ENCODE results near the gene CD8A. TPM values are rescaled to one million over a fixed set of nuclear protein-coding genes. Genes with fewer than 3 reads are reported as not detected.

Gene CD8A
- total and polyA plus RNA-seq, 10 of the 15 experiments (the other 5 are each of a cell fraction or from before 2014, with no cell fraction given) = 0.15 to 0.43 TPM; not detected in 8

DNA sequence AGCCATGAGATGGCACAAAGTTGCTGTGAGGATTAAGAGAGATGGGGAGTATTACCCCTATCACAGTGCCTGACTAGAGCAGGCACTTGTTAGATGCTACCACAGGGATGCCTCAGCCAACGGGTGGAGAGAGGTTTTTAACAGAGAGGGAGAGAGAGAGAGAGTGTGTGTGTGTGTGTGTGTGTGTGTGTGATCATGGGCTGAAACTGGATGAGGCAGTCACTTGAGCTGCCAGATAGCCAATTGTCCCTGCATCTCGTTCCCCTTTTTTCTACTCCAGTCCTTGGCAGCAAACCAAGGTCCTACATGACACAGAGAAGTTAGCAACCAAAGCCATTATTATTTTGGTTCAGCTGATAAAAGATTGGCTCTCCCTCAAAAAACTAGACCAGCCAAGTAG lies 3.0 kb downstream of the CD8A start:
- H4K20me1 ChIP-seq (ENCODE audit: control insufficient read depth, insufficient read depth) = no peaks in the 10 kb centered on the region
- H3K27ac ChIP-seq (ENCODE audit: control insufficient read depth, insufficient read depth) = no peak overlapping the region
- POLR2A ChIA-PET = interaction anchor here (0.7 kb wide), 1 partner anchor 1954 kb away, joined by 5 read pairs; no protein-coding TSS in a partner anchor
- H3K27me3 ChIP-seq (replicated peaks in 1 of 2; ENCODE audit: control insufficient read depth in 2 of 2, insufficient read depth in 2 of 2, low read length in 1 of 2) = peaks cover 9 to 21% of the 10 kb centered on the region in 2 experiments
- no peak for DNase-seq (ENCODE audit: low read depth, low spot score)
- peaks cover 12% of the 10 kb centered on the region for H3K4me1 ChIP-seq (ENCODE audit: control insufficient read depth, insufficient read depth, low read length)
- H3K9me3 ChIP-seq (replicated peaks; ENCODE audit: control insufficient read depth, insufficient read depth, low read length) = no peaks in the 10 kb centered on the region; the same call in 2 of the 3 replicates
- no peak for ATAC-seq
- WGBS (ENCODE audit: insufficient coverage, insufficient replicate concordance, low lambda C conversion rate, missing lambda C conversion rate) = 0% methylated on average over 2 of the region's 2 CpGs
- H2AFZ ChIP-seq (ENCODE audit: control insufficient read depth, low read depth, low read length) = no peak overlapping the region
- no peak for TF ChIP-seq RAD51 (IDR thresholded peaks at IDR 0.05)
- SMC1A ChIA-PET (ENCODE audit: uncharacterized antibody, unreplicated experiment) = no interaction called here
- H3K36me3 ChIP-seq (ENCODE audit: control insufficient read depth in 2 of 2, insufficient read depth in 2 of 2, low read length in 1 of 2) = no peaks in the 10 kb centered on the region
- no peak overlapping the region for H3K4me3 ChIP-seq
- intact Hi-C loops (cut with micrococcal nuclease; ENCODE audit: unreplicated experiment) = no loop called here
- no TSS peak for BruUV-seq (replicated peaks)
- RAD21 ChIA-PET (ENCODE audit: unreplicated experiment) = no interaction called here
- no peak for FAIRE-seq
- CTCF ChIA-PET = no interaction called here
- no peak overlapping the region for H3K9ac ChIP-seq (ENCODE audit: control insufficient read depth, insufficient read depth, low read length)
- no peak overlapping the region for H3K4me2 ChIP-seq (ENCODE audit: control insufficient read depth, insufficient read depth)
- in situ Hi-C loops (cut with MboI) = no loop called here
- no peaks in the 10 kb centered on the region for H3K79me2 ChIP-seq (ENCODE audit: control insufficient read depth, insufficient read depth, low read length)

DNA sequence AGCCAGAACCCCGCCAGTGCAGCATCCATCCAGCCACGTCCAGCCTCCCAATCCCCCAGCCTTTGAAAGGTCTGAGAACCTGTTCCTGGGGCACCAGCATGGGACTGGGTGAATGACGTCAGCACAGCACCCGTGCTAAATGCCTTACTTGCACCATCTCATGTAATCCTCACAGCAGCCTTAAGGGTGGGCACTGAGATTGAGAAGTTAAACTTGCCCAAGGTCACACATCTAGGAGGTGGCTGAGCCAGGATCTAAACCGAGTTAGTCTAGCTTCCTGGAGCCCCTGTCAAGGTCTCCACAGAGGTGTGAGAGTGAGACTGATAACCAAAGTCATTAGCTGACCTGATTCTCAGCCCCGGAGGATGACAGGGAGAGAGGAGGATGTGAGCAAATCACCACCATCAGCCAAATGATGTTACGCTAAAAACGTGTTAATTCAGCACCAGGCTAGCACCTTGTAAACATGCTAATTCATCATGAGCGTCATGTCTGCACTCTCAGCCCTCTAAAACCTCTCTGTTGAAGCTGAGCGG lies 4.6 kb downstream of the CD8A start:
- no peak overlapping the region for H3K4me3 ChIP-seq
- no peaks in the 10 kb centered on the region for H3K79me2 ChIP-seq (ENCODE audit: control insufficient read depth, insufficient read depth, low read length)
- H3K9ac ChIP-seq (ENCODE audit: control insufficient read depth, insufficient read depth, low read length) = no peak overlapping the region
- H3K36me3 ChIP-seq (ENCODE audit: control insufficient read depth in 2 of 2, insufficient read depth in 2 of 2, low read length in 1 of 2) = no peaks in the 10 kb centered on the region
- peaks cover 12% of the 10 kb centered on the region for H3K4me1 ChIP-seq (ENCODE audit: control insufficient read depth, insufficient read depth, low read length)
- intact Hi-C loops (cut with micrococcal nuclease; ENCODE audit: unreplicated experiment) (no loop called here), in situ Hi-C loops (cut with MboI) (no loop called here)
- H3K9me3 ChIP-seq (replicated peaks; ENCODE audit: control insufficient read depth, insufficient read depth, low read length) = no peaks in the 10 kb centered on the region; the same call in 2 of the 3 replicates
- ChIA-PET RAD21 (ENCODE audit: unreplicated experiment) (no interaction called here), POLR2A (interaction anchor here (0.5 kb wide), 1 partner anchor 1795 kb away, joined by 4 read pairs; no protein-coding TSS in a partner anchor), CTCF (no interaction called here), SMC1A (ENCODE audit: uncharacterized antibody, unreplicated experiment) (interaction anchor here (0.9 to 1.0 kb wide), 2 partner anchors 23 to 32 kb away, joined by 3 read pairs; no protein-coding TSS in a partner anchor)
- DNase-seq (ENCODE audit: low read depth, low spot score) (no peak), FAIRE-seq (no peak), ATAC-seq (no peak)
- H3K4me2 ChIP-seq (ENCODE audit: control insufficient read depth, insufficient read depth) = no peak overlapping the region
- TF ChIP-seq, protein P1, sequence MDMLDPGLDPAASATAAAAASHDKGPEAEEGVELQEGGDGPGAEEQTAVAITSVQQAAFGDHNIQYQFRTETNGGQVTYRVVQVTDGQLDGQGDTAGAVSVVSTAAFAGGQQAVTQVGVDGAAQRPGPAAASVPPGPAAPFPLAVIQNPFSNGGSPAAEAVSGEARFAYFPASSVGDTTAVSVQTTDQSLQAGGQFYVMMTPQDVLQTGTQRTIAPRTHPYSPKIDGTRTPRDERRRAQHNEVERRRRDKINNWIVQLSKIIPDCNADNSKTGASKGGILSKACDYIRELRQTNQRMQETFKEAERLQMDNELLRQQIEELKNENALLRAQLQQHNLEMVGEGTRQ (IDR thresholded peaks at IDR 0.05; ENCODE audit: borderline replicate concordance, low read depth, low read length) = no peak
- TF ChIP-seq PML (IDR thresholded peaks at IDR 0.05; ENCODE audit: low read length) (no peak), RUNX3 (IDR thresholded peaks at IDR 0.05; ENCODE audit: low read length) (no peak), EZH2 (IDR thresholded peaks at IDR 0.05; ENCODE audit: borderline replicate concordance, control insufficient read depth, low read depth, low read length) (no peak), LARP7 (IDR thresholded peaks at IDR 0.05) (no peak), CBX5 (IDR thresholded peaks at IDR 0.05; ENCODE audit: low read depth) (no peak), STAT1 (conservative IDR thresholded peaks at IDR 0.05) (no peak), RBBP5 (conservative IDR thresholded peaks at IDR 0.05) (no peak)
- TF ChIP-seq, protein P2, sequence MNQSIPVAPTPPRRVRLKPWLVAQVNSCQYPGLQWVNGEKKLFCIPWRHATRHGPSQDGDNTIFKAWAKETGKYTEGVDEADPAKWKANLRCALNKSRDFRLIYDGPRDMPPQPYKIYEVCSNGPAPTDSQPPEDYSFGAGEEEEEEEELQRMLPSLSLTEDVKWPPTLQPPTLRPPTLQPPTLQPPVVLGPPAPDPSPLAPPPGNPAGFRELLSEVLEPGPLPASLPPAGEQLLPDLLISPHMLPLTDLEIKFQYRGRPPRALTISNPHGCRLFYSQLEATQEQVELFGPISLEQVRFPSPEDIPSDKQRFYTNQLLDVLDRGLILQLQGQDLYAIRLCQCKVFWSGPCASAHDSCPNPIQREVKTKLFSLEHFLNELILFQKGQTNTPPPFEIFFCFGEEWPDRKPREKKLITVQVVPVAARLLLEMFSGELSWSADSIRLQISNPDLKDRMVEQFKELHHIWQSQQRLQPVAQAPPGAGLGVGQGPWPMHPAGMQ (IDR thresholded peaks at IDR 0.05; ENCODE audit: borderline replicate concordance) = no peak
- H4K20me1 ChIP-seq (ENCODE audit: control insufficient read depth, insufficient read depth) = no peaks in the 10 kb centered on the region
- no TSS peak for BruUV-seq (replicated peaks)
- 78% methylated on average over 10 of the region's 10 CpGs for WGBS (ENCODE audit: insufficient coverage, insufficient replicate concordance, low lambda C conversion rate, missing lambda C conversion rate)
- H2AFZ ChIP-seq (ENCODE audit: control insufficient read depth, low read depth, low read length) = no peak overlapping the region
- H3K27ac ChIP-seq (ENCODE audit: control insufficient read depth, insufficient read depth) = no peak overlapping the region
- H3K27me3 ChIP-seq (replicated peaks in 1 of 2; ENCODE audit: control insufficient read depth in 2 of 2, insufficient read depth in 2 of 2, low read length in 1 of 2) = peaks cover 9 to 13% of the 10 kb centered on the region in 2 experiments
